ENCODE data around the gene ACKR2.

Gene ACKR2

DNA sequence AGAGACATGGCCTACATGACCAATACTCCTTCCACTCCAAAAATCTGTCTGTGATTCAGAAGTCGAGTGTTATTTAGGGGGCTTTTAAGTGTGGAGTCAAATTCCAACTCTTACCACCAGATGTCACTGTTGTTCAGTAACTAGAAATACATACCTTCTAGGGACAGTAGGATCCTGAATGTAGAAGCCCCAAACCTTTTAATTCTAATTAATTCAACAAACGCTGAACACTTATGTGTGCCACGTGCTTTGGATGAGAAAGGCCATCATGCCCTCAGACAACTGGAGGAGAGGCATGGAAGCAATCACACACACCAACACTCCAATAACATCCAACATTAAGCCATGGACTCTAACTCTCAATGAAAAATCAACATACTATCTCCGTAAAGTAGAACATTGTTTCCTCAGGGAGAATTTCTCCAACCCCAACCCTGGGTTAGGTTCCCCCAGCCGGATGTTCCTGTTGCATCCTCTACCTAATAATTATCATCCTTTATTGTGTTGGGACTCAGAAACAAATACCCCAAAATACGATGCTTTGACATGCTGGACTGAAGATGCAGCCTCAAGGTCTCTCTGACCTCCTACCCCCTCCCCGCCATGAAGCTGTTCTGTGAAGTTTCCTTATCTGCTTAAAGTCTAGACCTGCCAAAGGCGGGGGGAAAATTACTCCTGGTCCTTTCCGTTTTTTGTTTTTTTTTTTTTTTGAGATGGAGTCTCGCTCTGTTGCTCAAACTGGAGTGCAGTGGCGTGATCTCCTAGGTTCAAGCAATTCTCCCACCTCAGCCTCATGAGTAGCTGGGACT is 28.1 kb upstream of the ACKR2 start:
- ChIA-PET CTCF (interaction anchor here (0.7 kb wide), 1 partner anchor 111 kb away, joined by 4 read pairs; no protein-coding TSS in a partner anchor), POLR2A (ENCODE audit: low non-redundant PET) (no interaction called here)
- no peak overlapping the region for H3K27ac ChIP-seq

DNA sequence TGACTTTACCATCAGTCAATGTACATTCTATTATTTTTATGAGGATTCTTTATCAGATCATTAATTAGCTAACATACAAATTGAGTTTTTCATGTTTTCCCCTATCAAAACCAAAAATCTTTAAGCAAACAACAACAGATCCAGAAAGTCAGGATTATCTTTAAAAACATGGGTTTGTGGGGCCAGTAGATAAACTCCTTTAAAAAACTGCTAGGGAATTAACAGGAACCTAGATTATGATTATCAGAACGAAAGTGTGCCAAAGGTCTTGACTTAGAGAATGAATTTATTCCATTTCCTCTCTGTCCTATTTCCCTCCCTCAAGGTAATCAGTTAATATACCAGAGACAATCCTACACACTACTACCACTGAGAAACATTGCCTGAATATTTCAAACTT is 23.0 kb upstream of the ACKR2 start:
- DNase-seq (ENCODE audit: low spot score), result no peak
- H3K27ac ChIP-seq, result no peak overlapping the region
- TF ChIP-seq, protein P1, sequence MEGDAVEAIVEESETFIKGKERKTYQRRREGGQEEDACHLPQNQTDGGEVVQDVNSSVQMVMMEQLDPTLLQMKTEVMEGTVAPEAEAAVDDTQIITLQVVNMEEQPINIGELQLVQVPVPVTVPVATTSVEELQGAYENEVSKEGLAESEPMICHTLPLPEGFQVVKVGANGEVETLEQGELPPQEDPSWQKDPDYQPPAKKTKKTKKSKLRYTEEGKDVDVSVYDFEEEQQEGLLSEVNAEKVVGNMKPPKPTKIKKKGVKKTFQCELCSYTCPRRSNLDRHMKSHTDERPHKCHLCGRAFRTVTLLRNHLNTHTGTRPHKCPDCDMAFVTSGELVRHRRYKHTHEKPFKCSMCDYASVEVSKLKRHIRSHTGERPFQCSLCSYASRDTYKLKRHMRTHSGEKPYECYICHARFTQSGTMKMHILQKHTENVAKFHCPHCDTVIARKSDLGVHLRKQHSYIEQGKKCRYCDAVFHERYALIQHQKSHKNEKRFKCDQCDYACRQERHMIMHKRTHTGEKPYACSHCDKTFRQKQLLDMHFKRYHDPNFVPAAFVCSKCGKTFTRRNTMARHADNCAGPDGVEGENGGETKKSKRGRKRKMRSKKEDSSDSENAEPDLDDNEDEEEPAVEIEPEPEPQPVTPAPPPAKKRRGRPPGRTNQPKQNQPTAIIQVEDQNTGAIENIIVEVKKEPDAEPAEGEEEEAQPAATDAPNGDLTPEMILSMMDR (conservative IDR thresholded peaks at IDR 0.05; ENCODE audit: low read depth), result no peak
- CTCF ChIA-PET, result no interaction called here
- POLR2A ChIA-PET (ENCODE audit: low non-redundant PET), result no interaction called here

More for the DNA sequence above, 28.1 kb upstream of the ACKR2 start:
- DNase-seq (ENCODE audit: low spot score), result peak; percentile 52
- TF ChIP-seq, protein P1 (conservative IDR thresholded peaks at IDR 0.05; ENCODE audit: low read depth), result peak; percentile 76

DNA sequence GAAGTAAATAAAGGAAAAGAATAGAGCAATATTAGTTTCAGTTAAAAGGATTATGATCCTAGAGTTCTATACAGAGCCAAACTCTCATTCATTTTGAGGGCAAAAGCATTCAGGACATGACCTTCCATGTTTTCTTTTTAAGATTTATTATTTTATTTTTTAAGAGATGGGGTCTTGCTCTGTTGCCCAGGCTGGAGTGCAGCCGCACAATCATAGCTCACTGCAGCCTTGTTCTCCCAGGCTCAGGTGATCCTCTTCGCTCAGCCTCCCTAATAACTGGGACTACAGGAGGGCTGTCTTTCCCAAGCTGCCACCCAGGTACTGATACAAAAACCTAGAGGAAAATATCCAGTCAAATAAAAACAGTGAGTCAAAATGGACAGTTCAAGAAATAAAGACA is 22.6 kb upstream of the ACKR2 start:
- no peak for DNase-seq (ENCODE audit: low spot score)
- no peak overlapping the region for H3K27ac ChIP-seq
- TF ChIP-seq, protein P1 (conservative IDR thresholded peaks at IDR 0.05; ENCODE audit: low read depth), result no peak
- ChIA-PET POLR2A (ENCODE audit: low non-redundant PET) (no interaction called here), CTCF (no interaction called here)

DNA sequence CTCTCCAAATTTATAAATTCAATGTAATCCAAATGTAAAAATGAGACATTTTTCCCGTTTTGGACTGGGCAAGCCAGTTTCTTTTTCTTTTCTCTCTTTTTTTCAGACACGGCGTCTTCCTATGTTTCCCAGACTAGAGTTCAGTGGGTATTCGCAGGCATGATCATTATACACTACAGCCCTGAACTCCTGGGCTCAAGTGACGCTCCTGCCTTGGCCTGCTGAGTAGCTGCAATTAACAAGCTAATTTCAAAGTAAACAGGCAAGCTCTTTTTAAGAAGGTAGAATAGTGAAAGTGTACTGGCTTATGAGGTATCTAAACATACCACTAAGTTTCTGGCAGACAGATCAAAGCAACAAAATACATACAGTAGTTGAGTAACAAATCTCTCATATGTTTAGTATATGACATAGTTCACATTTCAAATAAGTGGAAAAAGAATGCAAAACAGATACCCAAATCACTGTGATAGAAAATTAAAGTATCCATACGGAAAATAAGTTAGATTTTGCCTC is 18.5 kb upstream of the ACKR2 start:
- ChIA-PET CTCF (no interaction called here), POLR2A (ENCODE audit: low non-redundant PET) (no interaction called here)
- TF ChIP-seq, protein P1 (conservative IDR thresholded peaks at IDR 0.05; ENCODE audit: low read depth), result no peak
- DNase-seq (ENCODE audit: low spot score), result no peak
- H3K27ac ChIP-seq, result no peak overlapping the region

DNA sequence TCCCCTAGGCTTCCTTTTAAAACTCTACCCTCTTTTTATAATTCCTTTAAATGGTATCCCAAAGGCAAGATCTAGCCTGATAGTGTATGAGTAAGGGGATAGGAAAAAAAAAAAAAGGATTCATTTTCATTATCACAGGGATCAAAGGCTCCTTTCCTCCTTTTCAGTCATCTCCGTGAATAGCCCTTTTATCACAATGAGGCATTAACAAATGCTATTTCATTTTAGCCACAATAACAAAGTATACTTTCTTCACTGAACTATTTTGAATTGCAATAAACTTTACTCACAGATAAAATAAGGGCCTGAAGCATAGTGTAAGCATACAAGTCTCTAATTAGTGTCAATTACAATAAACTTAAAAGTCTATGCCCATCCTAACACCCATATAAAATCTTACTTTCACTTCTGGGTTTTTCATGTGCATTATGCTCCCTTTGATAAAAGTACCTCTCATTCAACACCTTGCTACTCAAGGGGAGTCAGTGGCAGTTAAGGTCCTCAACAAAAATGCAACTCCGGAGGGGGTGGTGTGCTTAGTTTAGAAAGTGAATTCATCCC is 13.5 kb upstream of the ACKR2 start:
- ChIA-PET POLR2A (ENCODE audit: low non-redundant PET) (no interaction called here), CTCF (interaction anchor here (0.8 kb wide), 1 partner anchor 8 kb away, joined by 4 read pairs; no protein-coding TSS in a partner anchor)
- DNase-seq (ENCODE audit: low spot score), result no peak
- TF ChIP-seq, protein P1 (conservative IDR thresholded peaks at IDR 0.05; ENCODE audit: low read depth), result no peak
- H3K27ac ChIP-seq, result no peak overlapping the region

DNA sequence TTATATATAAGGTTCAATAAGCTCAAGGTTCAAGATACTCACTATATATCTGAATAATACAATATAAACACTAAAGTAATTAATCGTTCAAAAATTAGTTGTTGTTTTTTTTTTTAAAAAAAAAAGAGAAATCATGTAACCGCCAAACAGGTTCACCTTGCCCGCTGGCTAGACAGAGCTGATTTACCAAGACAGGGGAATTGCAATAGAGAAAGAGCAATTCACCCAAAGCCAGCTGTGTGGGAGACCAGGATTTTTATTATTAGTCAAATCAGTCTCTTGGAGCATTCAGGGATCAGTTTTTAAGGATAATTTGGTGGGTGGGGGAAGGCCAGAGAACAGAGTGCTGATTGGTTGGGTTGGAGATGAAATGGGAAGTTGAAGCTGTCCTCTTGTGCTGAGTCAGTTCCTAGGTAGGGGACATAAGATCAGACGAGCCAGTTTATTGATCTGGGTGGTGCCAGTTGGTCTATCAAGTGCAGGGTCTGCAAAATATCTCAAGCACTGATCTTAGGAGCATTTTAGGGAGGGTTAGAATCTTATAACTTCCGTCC is 12.8 kb upstream of the ACKR2 start:
- no peak overlapping the region for H3K27ac ChIP-seq
- POLR2A ChIA-PET (ENCODE audit: low non-redundant PET), result interaction anchor here (0.6 kb wide), 1 partner anchor 1560 kb away, joined by 3 read pairs; no protein-coding TSS in a partner anchor
- no peak for DNase-seq (ENCODE audit: low spot score)
- CTCF ChIA-PET, result interaction anchor here (0.8 kb wide), 1 partner anchor 9 kb away, joined by 4 read pairs; no protein-coding TSS in a partner anchor
- TF ChIP-seq, protein P1 (conservative IDR thresholded peaks at IDR 0.05; ENCODE audit: low read depth), result no peak
